Testis (tissue), 3 donors: ENCODE results near the gene RGSL1. TPM values are rescaled to one million over a fixed set of nuclear protein-coding genes. Genes with fewer than 3 reads are reported as not detected.

Source experiments
- DNase-seq: peaks from one replicate; pipeline ENCODE4 v3.0.0-alpha.2; 2019
- H3K27ac ChIP-seq, 2 donors: fragments of 200-600 bp; sonication (generic); one replicate each; pipeline ENCODE4 v1.5.1; 2019
- H3K27me3 ChIP-seq: fragments of 200-600 bp; sonication (generic); one replicate; pipeline ENCODE4 v1.5.1; 2019
- H3K36me3 ChIP-seq: fragments of 200-600 bp; sonication (generic); one replicate; pipeline ENCODE4 v1.5.1; 2017; ENCODE audit warnings: low read depth; ENCODE audit errors: missing control alignments
- H3K4me1 ChIP-seq: fragments of 200-600 bp; sonication (generic); one replicate; pipeline ENCODE4 v1.5.1; 2019
- H3K4me3 ChIP-seq, 2 donors: fragments of 200-600 bp; sonication (generic); one replicate each; pipeline ENCODE4 v1.5.1; 2017 to 2019
- H3K9me3 ChIP-seq: fragments of 200-600 bp; sonication (generic); one replicate; pipeline ENCODE4 v1.5.1; 2017
- CTCF ChIP-seq, 3 experiments: fragments of 450-650 bp in 2 of 3; fragments of 200-600 bp in 1 of 3; sonication (generic) in 1 of 3; IDR thresholded peaks; one replicate each; pipeline ENCODE4 v1.5.1; 2016 to 2019; ENCODE audit warnings: antibody characterized with exemption in 3 of 3, mild to moderate bottlenecking in 2 of 3, moderate library complexity in 1 of 3
- POLR2A ChIP-seq: fragments of 450-650 bp; IDR thresholded peaks from one replicate; pipeline ENCODE4 v1.6.1; 2017; ENCODE audit warnings: antibody characterized with exemption, mild to moderate bottlenecking, moderate library complexity
- WGBS, 2 donors: methylation state at CpG; one replicate each; pipeline ENCODE4 v1.1.5; 2018; 5-methylcytosine and 5-hydroxymethylcytosine counted together
- intact Hi-C: fragments of 100-400 bp; cut with DNase I; formaldehyde crosslinking; loops from one replicate; pipeline ENCODE4 v1.15.1; 2023; ENCODE audit warnings: low total_unique reads
- polyA plus RNA-seq: library from polyadenylated mRNA; stranded (reverse); fragments of 350-450 nt; fragmentation: Illumina TruSeq; extraction: RNeasy Lipid Tissue Mini Kit (QIAGEN cat#74804); gene quantifications from one replicate; pipeline ENCODE4 v1.2.3, GENCODE V29; 2014; ENCODE audit warnings: low read depth, low replicate concordance; ENCODE audit not compliant: insufficient read depth
- total RNA-seq, 2 donors: library from RNA; depleted of rRNA; stranded (reverse); fragments of >200 nt; gene quantifications; one replicate each; pipeline ENCODE4 v1.2.3, GENCODE V29; 2016

RGSL1 gene
- total and polyA plus RNA-seq, 3 donors from 2014 or later: 12.6 to 37.1 (median 25.9) TPM

DNA sequence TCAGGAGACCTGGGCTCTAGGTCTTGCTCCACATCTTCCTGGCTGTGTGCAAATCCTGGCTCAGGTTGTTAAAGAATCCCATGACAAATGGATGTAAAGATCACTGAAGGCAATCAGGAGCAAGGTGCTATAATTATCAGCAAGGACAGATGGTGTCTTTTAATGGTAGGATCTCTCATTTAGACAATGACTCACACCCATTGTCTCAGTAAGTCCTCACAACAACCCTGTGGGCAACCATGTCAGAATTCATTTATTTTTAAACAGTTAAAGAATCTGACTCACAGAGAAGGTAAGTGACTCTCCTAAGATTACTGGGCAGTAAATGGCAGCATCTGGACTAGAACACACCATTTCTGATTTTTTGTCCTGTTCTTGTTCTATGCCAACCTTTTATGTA, 106.3 kb downstream of the RGSL1 start:
- H3K4me1 ChIP-seq: no peaks in the 10 kb centered on the region
- no peak for TF ChIP-seq CTCF (IDR thresholded peaks at IDR 0.05)
- TF ChIP-seq POLR2A: no peak
- DNase-seq: no peak

GRCh38 chr1:182560392-182560984, 110.5 kb downstream of the RGSL1 start:
- no peak for DNase-seq
- intact Hi-C loops: no loop called here
- no peaks in the 10 kb centered on the region for H3K9me3 ChIP-seq
- H3K27ac ChIP-seq: no peak overlapping the region
- no peaks in the 10 kb centered on the region for H3K36me3 ChIP-seq
- 58 to 66% methylated on average over 7 of the region's 7 CpGs for WGBS, 2 donors
- TF ChIP-seq CTCF (IDR thresholded peaks at IDR 0.05): no peak
- no peak for TF ChIP-seq POLR2A
- no peaks in the 10 kb centered on the region for H3K4me1 ChIP-seq
- no peak overlapping the region for H3K4me3 ChIP-seq
- no peaks in the 10 kb centered on the region for H3K27me3 ChIP-seq

More for the DNA sequence above, 106.3 kb downstream of the RGSL1 start:
- Histone ChIP-seq H3K36me3 (no peaks in the 10 kb centered on the region), H3K4me3 (no peak overlapping the region), H3K27me3 (no peaks in the 10 kb centered on the region), H3K27ac (no peak overlapping the region), H3K9me3 (no peaks in the 10 kb centered on the region)
- intact Hi-C loops: no loop called here

DNA sequence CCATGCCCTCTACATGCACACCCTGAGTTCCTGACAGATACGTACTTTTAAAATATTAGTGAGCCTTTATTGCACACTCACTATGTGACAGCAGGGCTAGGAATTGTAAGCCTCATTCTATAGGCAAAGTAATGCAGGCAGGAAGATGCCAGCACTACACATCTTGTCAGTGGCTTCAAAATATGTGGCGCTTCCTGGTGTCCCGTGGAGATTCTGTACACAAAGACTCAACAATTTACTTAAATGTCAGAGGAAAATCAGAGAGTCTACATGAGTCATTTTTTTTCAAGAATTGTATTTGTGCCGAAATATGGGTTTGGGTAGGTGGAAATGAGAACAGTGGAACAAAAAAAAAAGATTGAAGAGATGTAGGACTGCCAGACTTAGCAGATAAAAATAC, 111.5 kb downstream of the RGSL1 start:
- intact Hi-C loops: no loop called here

DNA sequence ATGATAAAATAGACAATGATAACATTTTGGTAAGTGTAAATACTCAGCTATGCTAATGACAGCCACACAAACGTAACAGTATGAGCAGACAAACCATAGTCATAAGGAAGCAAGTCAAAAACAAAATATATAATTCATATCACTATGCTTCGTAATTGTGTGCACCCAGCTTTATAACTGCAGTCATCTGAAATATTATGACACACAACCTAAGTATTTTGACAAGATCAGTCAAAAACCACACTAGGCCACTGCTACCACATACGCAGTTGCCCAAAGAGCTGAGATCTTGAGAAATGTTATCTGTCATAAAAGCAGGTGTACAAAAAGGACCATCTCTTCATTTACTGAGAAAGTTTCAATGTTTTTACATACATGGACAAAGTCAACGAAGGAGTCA, 113.1 kb downstream of the RGSL1 start:
- H3K4me1 ChIP-seq: no peaks in the 10 kb centered on the region
- intact Hi-C loops: no loop called here
- H3K36me3 ChIP-seq: no peaks in the 10 kb centered on the region
- no peak overlapping the region for H3K4me3 ChIP-seq
- H3K9me3 ChIP-seq: no peaks in the 10 kb centered on the region
- H3K27me3 ChIP-seq: no peaks in the 10 kb centered on the region
- 87 to 92% methylated on average over 4 of the region's 4 CpGs for WGBS, 2 donors
- DNase-seq: no peak
- TF ChIP-seq POLR2A (no peak), CTCF (IDR thresholded peaks at IDR 0.05) (no peak)
- no peak overlapping the region for H3K27ac ChIP-seq

More for the DNA sequence above, 111.5 kb downstream of the RGSL1 start:
- H3K36me3 ChIP-seq: no peaks in the 10 kb centered on the region
- no peak overlapping the region for H3K4me3 ChIP-seq
- no peak overlapping the region for H3K27ac ChIP-seq
- no peak for DNase-seq
- no peaks in the 10 kb centered on the region for H3K4me1 ChIP-seq
- H3K27me3 ChIP-seq: no peaks in the 10 kb centered on the region
- TF ChIP-seq CTCF (IDR thresholded peaks at IDR 0.05) (no peak), POLR2A (no peak)
- 85 to 87% methylated on average over 4 of the region's 4 CpGs for WGBS, 2 donors
- H3K9me3 ChIP-seq: no peaks in the 10 kb centered on the region

GRCh38 chr1:182564406-182565004, 114.6 kb downstream of the RGSL1 start:
- intact Hi-C loops: no loop called here
- TF ChIP-seq CTCF (IDR thresholded peaks at IDR 0.05) (no peak), POLR2A (no peak)
- WGBS, 2 donors: 83 to 85% methylated on average over 2 of the region's 2 CpGs
- DNase-seq: no peak
- Histone ChIP-seq H3K27me3 (no peaks in the 10 kb centered on the region), H3K4me1 (no peaks in the 10 kb centered on the region), H3K9me3 (no peaks in the 10 kb centered on the region), H3K27ac (no peak overlapping the region), H3K36me3 (no peaks in the 10 kb centered on the region), H3K4me3 (no peak overlapping the region)
